Cardiac fibroblast (primary cell): Measurements from ENCODE around the gene TRAFD1.

Source experiments
- DNase-seq, 2 donors: peaks; one replicate each; pipeline versions ENCODE4 v3.0.0 to v3.0.0-alpha.2; 2010; ENCODE audit warnings: low read depth in 2 of 2
- H3K4me3 ChIP-seq, 2 donors: replicated peaks in 1 of 2; 1 replicate in 1 of 2; 2 replicates in 1 of 2; pipeline ENCODE4 v1.5.1; 2011; ENCODE audit warnings: low read depth in 2 of 2, low read length in 2 of 2, mild to moderate bottlenecking in 2 of 2, moderate library complexity in 1 of 2
- TF ChIP-seq, protein P1 (sequence below): IDR thresholded peaks from one replicate; pipeline ENCODE4 v1.5.1; 2011; ENCODE audit warnings: low read depth, mild to moderate bottlenecking, low read length, inconsistent platforms

The TRAFD1 gene

GRCh38 chr12:112185093-112185923 lies 59.9 kb downstream of the TRAFD1 start:
- no peak for DNase-seq
- TF ChIP-seq, protein P1, sequence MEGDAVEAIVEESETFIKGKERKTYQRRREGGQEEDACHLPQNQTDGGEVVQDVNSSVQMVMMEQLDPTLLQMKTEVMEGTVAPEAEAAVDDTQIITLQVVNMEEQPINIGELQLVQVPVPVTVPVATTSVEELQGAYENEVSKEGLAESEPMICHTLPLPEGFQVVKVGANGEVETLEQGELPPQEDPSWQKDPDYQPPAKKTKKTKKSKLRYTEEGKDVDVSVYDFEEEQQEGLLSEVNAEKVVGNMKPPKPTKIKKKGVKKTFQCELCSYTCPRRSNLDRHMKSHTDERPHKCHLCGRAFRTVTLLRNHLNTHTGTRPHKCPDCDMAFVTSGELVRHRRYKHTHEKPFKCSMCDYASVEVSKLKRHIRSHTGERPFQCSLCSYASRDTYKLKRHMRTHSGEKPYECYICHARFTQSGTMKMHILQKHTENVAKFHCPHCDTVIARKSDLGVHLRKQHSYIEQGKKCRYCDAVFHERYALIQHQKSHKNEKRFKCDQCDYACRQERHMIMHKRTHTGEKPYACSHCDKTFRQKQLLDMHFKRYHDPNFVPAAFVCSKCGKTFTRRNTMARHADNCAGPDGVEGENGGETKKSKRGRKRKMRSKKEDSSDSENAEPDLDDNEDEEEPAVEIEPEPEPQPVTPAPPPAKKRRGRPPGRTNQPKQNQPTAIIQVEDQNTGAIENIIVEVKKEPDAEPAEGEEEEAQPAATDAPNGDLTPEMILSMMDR, result no peak
- no peak overlapping the region for H3K4me3 ChIP-seq

DNA sequence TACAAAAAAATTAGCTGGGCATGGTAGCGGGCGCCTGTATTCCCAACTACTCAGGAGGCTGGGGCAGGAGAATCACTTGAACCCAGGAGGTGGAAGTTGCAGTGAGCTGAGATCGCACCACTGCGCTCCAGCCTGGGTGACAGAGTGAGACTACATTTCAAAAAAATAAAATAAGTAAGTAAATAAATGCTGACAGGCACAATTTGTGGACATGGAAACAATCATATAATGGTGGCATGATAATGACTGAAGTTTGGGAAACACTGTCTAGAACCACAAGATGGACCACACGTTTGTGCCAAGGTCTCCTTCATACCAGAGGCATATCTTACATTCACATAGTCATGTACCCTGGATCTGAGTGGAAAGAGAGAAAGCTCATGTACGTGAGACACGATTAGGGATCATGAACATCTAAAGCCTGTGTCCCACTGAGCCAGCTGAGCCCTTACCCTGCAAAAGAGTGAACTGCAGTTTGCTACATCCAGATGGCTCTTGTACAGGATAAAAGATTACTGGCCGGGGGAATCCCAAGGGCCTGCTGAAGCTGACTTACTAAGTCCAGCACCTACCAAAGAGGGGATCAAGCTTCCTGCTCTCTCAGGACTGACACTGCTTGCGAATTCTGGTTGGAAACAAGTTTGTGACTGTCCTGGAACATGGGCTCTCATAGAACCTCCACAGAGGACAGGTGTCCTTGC lies 62.9 kb downstream of the TRAFD1 start:
- no peak overlapping the region for H3K4me3 ChIP-seq
- TF ChIP-seq, protein P1, result no peak
- no peak for DNase-seq

DNA sequence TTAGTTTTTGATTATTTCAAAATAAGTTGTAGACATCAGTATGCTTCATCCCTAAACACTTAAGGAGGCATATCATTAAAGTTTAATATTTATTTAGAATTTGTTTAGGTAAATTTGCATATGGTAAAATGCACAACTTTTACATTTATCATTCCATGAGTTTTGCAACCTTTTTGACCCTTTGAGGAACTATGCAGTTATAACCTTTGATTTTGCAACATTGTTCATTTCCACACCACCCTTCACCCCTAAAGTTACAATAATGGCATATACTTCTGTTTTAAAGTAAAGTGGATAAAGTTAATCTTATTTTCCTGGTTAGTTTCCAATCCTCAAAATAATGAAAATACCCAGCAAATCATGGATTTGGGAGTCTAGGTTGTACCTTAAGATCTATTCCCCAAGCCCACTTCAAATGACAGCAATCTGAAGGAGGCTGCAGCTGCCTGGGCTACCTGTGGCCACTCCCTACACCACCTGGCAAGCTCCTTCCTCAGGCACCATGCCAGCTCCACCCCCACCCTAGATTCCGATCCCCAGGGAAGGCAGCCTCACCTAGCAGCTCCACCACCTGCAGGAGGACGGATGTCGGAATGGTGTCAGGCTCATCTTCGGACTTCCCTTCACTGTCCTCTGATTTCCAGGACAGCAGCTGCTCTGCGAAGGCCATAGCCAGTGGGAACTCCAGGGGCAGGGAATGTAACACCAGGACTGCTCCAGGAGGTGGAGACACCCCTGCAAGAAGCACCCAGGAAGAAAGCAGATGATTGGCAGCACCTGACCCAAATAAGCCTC lies 65.1 kb downstream of the TRAFD1 start:
- TF ChIP-seq, protein P1, result no peak
- no peak for DNase-seq
- no peak overlapping the region for H3K4me3 ChIP-seq

GRCh38 chr12:112191201-112191600 lies 65.8 kb downstream of the TRAFD1 start:
- TF ChIP-seq, protein P1, result no peak
- no peak overlapping the region for H3K4me3 ChIP-seq
- DNase-seq, result no peak

GRCh38 chr12:112191840-112192321 lies 66.5 kb downstream of the TRAFD1 start:
- DNase-seq, result peak; percentile 23 to 47
- TF ChIP-seq, protein P1, result no peak
- H3K4me3 ChIP-seq, result no peak overlapping the region

DNA sequence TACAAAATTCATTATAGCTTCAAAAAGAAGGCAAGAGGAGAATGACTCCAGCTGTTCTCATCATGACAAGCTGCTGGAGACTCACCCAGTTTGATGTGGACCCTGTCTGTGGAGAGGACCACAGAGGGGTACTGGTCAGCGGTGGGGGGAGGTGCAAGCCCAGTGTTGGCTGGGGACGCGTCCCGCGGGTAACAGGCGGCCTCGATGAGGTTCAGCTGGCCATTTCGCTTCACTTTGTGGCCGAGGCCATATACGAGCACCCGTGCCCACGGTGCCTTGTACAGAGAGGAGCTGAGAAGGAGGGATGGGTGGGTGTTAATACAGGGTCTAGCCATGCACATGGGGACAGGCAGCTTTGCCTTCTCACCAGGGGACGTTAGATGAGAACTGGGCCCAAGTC lies 67.1 kb downstream of the TRAFD1 start:
- DNase-seq, result no peak
- no peak overlapping the region for H3K4me3 ChIP-seq
- TF ChIP-seq, protein P1, result no peak
